ENCODE data around the gene SLC24A3.

- TF ChIP-seq CTCF (IDR thresholded peaks at IDR 0.05; ENCODE audit: insufficient read depth, low read depth, low read length) (no peak), EZH2 (IDR thresholded peaks at IDR 0.05; ENCODE audit: insufficient read depth, low read length) (no peak)
Measured at GRCh38 chr20:19562426-19562825, 350.0 kb downstream of the SLC24A3 start.

Measured in astrocyte (in vitro differentiated cells and primary cell).